GM18526 (cell line): Measurements from ENCODE around the gene CLDN5.

Source experiments
- POLR2A ChIP-seq: IDR thresholded peaks from 3 replicates; pipeline ENCODE4 v1.6.1; 2011; ENCODE audit not compliant: insufficient read length; ENCODE audit errors: extremely low read depth

CLDN5 gene

GRCh38 chr22:19517919-19518611, 6.1 kb downstream of the CLDN5 start:
- no peak for TF ChIP-seq POLR2A

GRCh38 chr22:19517171-19517500, 7.1 kb downstream of the CLDN5 start:
- no peak for TF ChIP-seq POLR2A

- TF ChIP-seq POLR2A, result no peak
Observed at GRCh38 chr22:19516378-19517170, 7.6 kb downstream of the CLDN5 start.

GRCh38 chr22:19515654-19516377, 8.4 kb downstream of the CLDN5 start:
- no peak for TF ChIP-seq POLR2A

GRCh38 chr22:19514831-19515565, 9.2 kb downstream of the CLDN5 start:
- no peak for TF ChIP-seq POLR2A

GRCh38 chr22:19513823-19514222, 10.4 kb downstream of the CLDN5 start:
- no peak for TF ChIP-seq POLR2A

- no peak for TF ChIP-seq POLR2A
Observed at GRCh38 chr22:19510919-19511341, 13.3 kb downstream of the CLDN5 start.

- TF ChIP-seq POLR2A, result no peak
Observed at GRCh38 chr22:19509923-19510322, 14.3 kb downstream of the CLDN5 start.

GRCh38 chr22:19509191-19509590, 15.0 kb downstream of the CLDN5 start:
- TF ChIP-seq POLR2A, result no peak

GRCh38 chr22:19508024-19508776, 16.0 kb downstream of the CLDN5 start:
- TF ChIP-seq POLR2A, result no peak

GRCh38 chr22:19507534-19507861, 16.7 kb downstream of the CLDN5 start:
- TF ChIP-seq POLR2A, result no peak

GRCh38 chr22:19506212-19506611, 18.0 kb downstream of the CLDN5 start:
- TF ChIP-seq POLR2A, result no peak

- no peak for TF ChIP-seq POLR2A
Observed at GRCh38 chr22:19505735-19506126, 18.5 kb downstream of the CLDN5 start.

GRCh38 chr22:19504900-19505734, 19.1 kb downstream of the CLDN5 start:
- no peak for TF ChIP-seq POLR2A
